Neural cell (in vitro differentiated cells): ENCODE data around the gene NIPBL. TPM values are rescaled to one million over a fixed set of nuclear protein-coding genes. Genes with fewer than 3 reads are reported as not detected.

Experiments
- H2AFZ ChIP-seq: fragments of 200-600, 300-800 bp; sonication (generic), shearing (Covaris generic); 2 replicates; pipeline ENCODE4 v1.6.0; 2014; ENCODE audit warnings: low read depth, mild to moderate bottlenecking, antibody characterized with exemption, low read length, moderate library complexity
- H3F3A ChIP-seq: fragments of 200-600 bp; shearing (Covaris generic); 2 replicates; pipeline ENCODE4 v1.6.1; 2016; ENCODE audit warnings: mild to moderate bottlenecking, moderate library complexity, mixed read lengths, antibody characterized with exemption, low read length; ENCODE audit not compliant: insufficient read depth, poor library complexity, severe bottlenecking
- H3K27ac ChIP-seq: fragments of 200-600, 300-800 bp; sonication (generic), shearing (Covaris generic); 2 replicates; pipeline ENCODE4 v1.5.1; 2014; ENCODE audit warnings: mild to moderate bottlenecking, low read length, moderate library complexity
- H3K27me3 ChIP-seq: fragments of 300-800, 200-600 bp; sonication (generic), shearing (Covaris generic); 2 replicates; pipeline ENCODE4 v1.6.0; 2014; ENCODE audit warnings: mild to moderate bottlenecking, low read depth, low read length, moderate library complexity; ENCODE audit not compliant: insufficient read depth
- H3K36me3 ChIP-seq: fragments of 300-800, 200-600 bp; sonication (generic), shearing (Covaris generic); 2 replicates; pipeline ENCODE4 v1.5.1; 2014; ENCODE audit warnings: mild to moderate bottlenecking, antibody characterized with exemption, low read length, moderate library complexity; ENCODE audit not compliant: insufficient read depth
- H3K4me2 ChIP-seq: fragments of 300-800, 200-600 bp; sonication (generic), shearing (Covaris generic); 2 replicates; pipeline ENCODE4 v1.6.0; 2014; ENCODE audit warnings: mild to moderate bottlenecking, low read length
- H3K4me3 ChIP-seq: fragments of 300-800, 200-600 bp; sonication (generic), shearing (Covaris generic); 2 replicates; pipeline ENCODE4 v1.5.1; 2014; ENCODE audit warnings: mild to moderate bottlenecking, low read length, moderate library complexity
- H3K79me2 ChIP-seq: fragments of 200-600 bp; shearing (Covaris generic); replicated peaks from 2 replicates; pipeline ENCODE4 v1.6.0; 2014; ENCODE audit warnings: mild to moderate bottlenecking, low read length, moderate library complexity; ENCODE audit not compliant: insufficient read depth
- H3K9ac ChIP-seq: fragments of 300-800, 200-600 bp; sonication (generic), shearing (Covaris generic); 2 replicates; pipeline ENCODE4 v1.6.1; 2016; ENCODE audit warnings: mild to moderate bottlenecking, low read length, mixed read lengths
- H3K9me2 ChIP-seq: fragments of 200-600 bp; shearing (Covaris generic); 2 replicates; pipeline ENCODE4 v1.6.1; 2016; ENCODE audit warnings: mild to moderate bottlenecking, low read length, mixed read lengths; ENCODE audit not compliant: insufficient read depth
- H3K9me3 ChIP-seq: fragments of 200-600, 300-800 bp; sonication (generic), shearing (Covaris generic); 2 replicates; pipeline ENCODE4 v1.6.1; 2016; ENCODE audit warnings: mild to moderate bottlenecking, mixed run types, low read length, moderate library complexity, mixed read lengths
- H4K20me1 ChIP-seq: fragments of 200-600 bp; shearing (Covaris generic); 2 replicates; pipeline ENCODE4 v1.6.1; 2016; ENCODE audit warnings: mild to moderate bottlenecking, mixed run types; ENCODE audit not compliant: insufficient read depth
- CTCF ChIP-seq: fragments of 450-650 bp; IDR thresholded peaks from 2 replicates; pipeline ENCODE4 v1.5.1; 2014; ENCODE audit warnings: antibody characterized with exemption, mild to moderate bottlenecking, moderate library complexity; ENCODE audit not compliant: poor library complexity, severe bottlenecking
- EP300 ChIP-seq: fragments of 450-650 bp; conservative IDR thresholded peaks from 2 replicates; pipeline ENCODE4 v1.6.1; 2014; ENCODE audit warnings: antibody characterized with exemption, mild to moderate bottlenecking, moderate library complexity; ENCODE audit not compliant: poor library complexity, severe bottlenecking
- EZH2 ChIP-seq: fragments of 200-600, 300-800 bp; shearing (Covaris generic), sonication (generic); IDR thresholded peaks from 2 replicates; pipeline ENCODE4 v1.6.1; 2014; ENCODE audit warnings: antibody characterized with exemption, low read length, borderline replicate concordance, mild to moderate bottlenecking; ENCODE audit not compliant: insufficient read depth, poor library complexity, severe bottlenecking
- MXI1 ChIP-seq: fragments of 450-650 bp; conservative IDR thresholded peaks from 2 replicates; pipeline ENCODE4 v1.6.1; 2014; ENCODE audit warnings: antibody characterized with exemption, mild to moderate bottlenecking; ENCODE audit not compliant: poor library complexity, severe bottlenecking
- POLR2AphosphoS5 ChIP-seq: IDR thresholded peaks from 2 replicates; pipeline ENCODE4 v1.6.1; 2012
- RAD21 ChIP-seq: fragments of 450-650 bp; conservative IDR thresholded peaks from 2 replicates; pipeline ENCODE4 v1.6.1; 2014; ENCODE audit warnings: antibody characterized with exemption, mild to moderate bottlenecking, moderate library complexity
- REST ChIP-seq: IDR thresholded peaks from 2 replicates; pipeline ENCODE4 v1.6.1; 2012; ENCODE audit warnings: borderline replicate concordance
- SMC3 ChIP-seq: fragments of 450-650 bp; conservative IDR thresholded peaks from 2 replicates; pipeline ENCODE4 v1.6.1; 2014; ENCODE audit warnings: antibody characterized with exemption, mild to moderate bottlenecking, moderate library complexity; ENCODE audit not compliant: poor library complexity
- TAF1 ChIP-seq: IDR thresholded peaks from 2 replicates; pipeline ENCODE4 v1.6.1; 2012; ENCODE audit warnings: low read depth
- polyA plus RNA-seq: library from polyadenylated mRNA; depleted of rRNA; stranded (reverse); fragments of >200 nt; gene quantifications from 2 replicates; pipeline ENCODE4 v1.2.3, GENCODE V29; 2014

The NIPBL gene
- polyA plus RNA-seq, 1 donor from 2014 or later: 27.5 TPM

GRCh38 chr5:37055383-37055990 is 178.9 kb downstream of the NIPBL start:
- Histone ChIP-seq H3K9ac (no peak overlapping the region), H3F3A (no peaks in the 10 kb centered on the region), H3K79me2 (no peaks in the 10 kb centered on the region), H2AFZ (no peak overlapping the region), H3K4me2 (no peak overlapping the region), H3K36me3 (no peaks in the 10 kb centered on the region), H3K27me3 (no peaks in the 10 kb centered on the region), H3K9me3 (no peaks in the 10 kb centered on the region), H3K27ac (no peak overlapping the region), H4K20me1 (no peaks in the 10 kb centered on the region), H3K9me2 (no peaks in the 10 kb centered on the region), H3K4me3 (no peak overlapping the region)
- TF ChIP-seq SMC3 (no peak), EZH2 (no peak), MXI1 (no peak), REST (no peak), EP300 (no peak), RAD21 (no peak), CTCF (no peak), POLR2AphosphoS5 (no peak), TAF1 (no peak)

- H3K9ac ChIP-seq: no peak overlapping the region
- H3K27me3 ChIP-seq: no peaks in the 10 kb centered on the region
- H3K27ac ChIP-seq: no peak overlapping the region
- H3K79me2 ChIP-seq: no peaks in the 10 kb centered on the region
- no peaks in the 10 kb centered on the region for H3K36me3 ChIP-seq
- H2AFZ ChIP-seq: no peak overlapping the region
- H3K4me2 ChIP-seq: no peak overlapping the region
- no peaks in the 10 kb centered on the region for H3K9me2 ChIP-seq
- H3F3A ChIP-seq: no peaks in the 10 kb centered on the region
- no peaks in the 10 kb centered on the region for H4K20me1 ChIP-seq
- TF ChIP-seq MXI1: no peak
- no peak for TF ChIP-seq REST
- no peak for TF ChIP-seq CTCF
- TF ChIP-seq EP300: no peak
- TF ChIP-seq RAD21: no peak
- TF ChIP-seq EZH2: no peak
- no peak for TF ChIP-seq TAF1
- TF ChIP-seq POLR2AphosphoS5: no peak
- TF ChIP-seq SMC3: no peak
- H3K4me3 ChIP-seq: no peak overlapping the region
- H3K9me3 ChIP-seq: no peaks in the 10 kb centered on the region
Observed at GRCh38 chr5:37056762-37057161, 180.2 kb downstream of the NIPBL start.
